ENCODE measurements around the gene RBM17. TPM values are rescaled to one million over a fixed set of nuclear protein-coding genes. Genes with fewer than 3 reads are reported as not detected.
A peak's percentile ranks its signal among the peaks of the same experiment; 100 is the strongest.

The RBM17 gene
- total RNA-seq, 1 experiment from 2014 or later = 124 TPM

DNA sequence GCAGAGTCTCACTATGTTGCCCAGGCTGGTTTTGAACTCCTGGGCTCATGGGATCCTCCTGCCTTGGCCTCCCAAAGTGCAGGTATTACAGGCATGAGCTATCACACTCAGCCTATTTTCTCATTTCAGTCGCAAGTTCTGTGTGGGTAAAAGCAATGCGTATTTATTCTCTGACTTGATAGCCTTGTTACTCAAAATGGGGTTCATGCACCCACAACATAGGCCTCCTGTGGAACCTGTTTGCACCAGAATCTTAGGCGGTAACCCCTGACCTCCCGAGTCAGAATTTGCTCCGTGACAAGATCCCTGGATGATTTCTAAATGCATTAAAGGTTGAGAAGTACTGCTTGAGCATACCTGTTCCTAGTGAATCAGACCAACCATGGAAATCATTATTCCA is 34.0 kb upstream of the RBM17 start:
- no peak overlapping the region for H2AFZ ChIP-seq (ENCODE audit: low read length)
- H3K4me3 Mint-ChIP-seq = no peak overlapping the region
- H3K4me2 ChIP-seq (ENCODE audit: insufficient read depth, insufficient read length, low read length) = no peak overlapping the region
- no peak overlapping the region for H2BK20ac ChIP-seq (ENCODE audit: low read depth, low read length, poor library complexity, severe bottlenecking)
- no peaks in the 10 kb centered on the region for H3K36me3 Mint-ChIP-seq (ENCODE audit: insufficient read depth in 1 of 3, low read depth in 3 of 3)
- no peak overlapping the region for H3K23ac ChIP-seq (ENCODE audit: insufficient read length, low read depth, low read length)
- no peak overlapping the region for H3K18ac ChIP-seq (ENCODE audit: insufficient read length, low read depth, low read length)
- no peak overlapping the region for H2BK120ac ChIP-seq (ENCODE audit: low read depth, low read length, poor library complexity, severe bottlenecking)
- H3K56ac ChIP-seq (ENCODE audit: insufficient read length, low read depth, low read length) = no peak overlapping the region
- H4K5ac ChIP-seq (ENCODE audit: insufficient read length, low read depth, low read length) = no peak overlapping the region
- H3K9ac ChIP-seq (ENCODE audit: extremely low read depth, insufficient read length, low read length) = no peak overlapping the region
- H3K14ac ChIP-seq (ENCODE audit: insufficient read depth, low read length) = no peak overlapping the region
- H2BK12ac ChIP-seq (ENCODE audit: insufficient read length, low read depth, low read length) = no peak overlapping the region
- H3K9me3 ChIP-seq (ENCODE audit: control insufficient read depth, low read depth, low read length) = no peaks in the 10 kb centered on the region
- TF ChIP-seq, protein P1, sequence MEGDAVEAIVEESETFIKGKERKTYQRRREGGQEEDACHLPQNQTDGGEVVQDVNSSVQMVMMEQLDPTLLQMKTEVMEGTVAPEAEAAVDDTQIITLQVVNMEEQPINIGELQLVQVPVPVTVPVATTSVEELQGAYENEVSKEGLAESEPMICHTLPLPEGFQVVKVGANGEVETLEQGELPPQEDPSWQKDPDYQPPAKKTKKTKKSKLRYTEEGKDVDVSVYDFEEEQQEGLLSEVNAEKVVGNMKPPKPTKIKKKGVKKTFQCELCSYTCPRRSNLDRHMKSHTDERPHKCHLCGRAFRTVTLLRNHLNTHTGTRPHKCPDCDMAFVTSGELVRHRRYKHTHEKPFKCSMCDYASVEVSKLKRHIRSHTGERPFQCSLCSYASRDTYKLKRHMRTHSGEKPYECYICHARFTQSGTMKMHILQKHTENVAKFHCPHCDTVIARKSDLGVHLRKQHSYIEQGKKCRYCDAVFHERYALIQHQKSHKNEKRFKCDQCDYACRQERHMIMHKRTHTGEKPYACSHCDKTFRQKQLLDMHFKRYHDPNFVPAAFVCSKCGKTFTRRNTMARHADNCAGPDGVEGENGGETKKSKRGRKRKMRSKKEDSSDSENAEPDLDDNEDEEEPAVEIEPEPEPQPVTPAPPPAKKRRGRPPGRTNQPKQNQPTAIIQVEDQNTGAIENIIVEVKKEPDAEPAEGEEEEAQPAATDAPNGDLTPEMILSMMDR (conservative IDR thresholded peaks at IDR 0.05) = no peak
- H3K27ac ChIP-seq (ENCODE audit: insufficient read length, low read depth, low read length) = no peak overlapping the region
- H4K8ac ChIP-seq (replicated peaks; ENCODE audit: insufficient read length, low read depth, low read length) = no peak overlapping the region
- no peak overlapping the region for H2AK5ac ChIP-seq (ENCODE audit: insufficient read length, low read length)
- H2BK15ac ChIP-seq (ENCODE audit: low read depth, low read length) = no peak overlapping the region
- H3K23me2 ChIP-seq (ENCODE audit: insufficient read length, low read depth, low read length, poor library complexity, severe bottlenecking) = no peaks in the 10 kb centered on the region
- peak; percentile 3 for DNase-seq
- no peak overlapping the region for H3K27ac Mint-ChIP-seq
- no peak overlapping the region for H3T11ph ChIP-seq (ENCODE audit: low read length)
- H4K20me1 ChIP-seq (ENCODE audit: control insufficient read depth, insufficient read depth, insufficient read length) = no peaks in the 10 kb centered on the region
- no peak overlapping the region for H4K91ac ChIP-seq (ENCODE audit: insufficient read length, low read depth, low read length)
- H3K9me3 Mint-ChIP-seq = no peaks in the 10 kb centered on the region
- H3K27me3 Mint-ChIP-seq (ENCODE audit: low read depth) = peaks cover 8% of the 10 kb centered on the region
- no CpG with 5 or more reads among the region's 5 CpGs for WGBS (ENCODE audit: extremely low coverage, insufficient read length, low lambda C conversion rate)
- no peaks in the 10 kb centered on the region for H3K27me3 ChIP-seq (ENCODE audit: insufficient read depth, low read length)
- no peaks in the 10 kb centered on the region for H3K79me2 ChIP-seq (ENCODE audit: insufficient read depth, low read length)
- no peaks in the 10 kb centered on the region for H3K79me1 ChIP-seq (ENCODE audit: insufficient read depth, low read depth, low read length, poor library complexity, severe bottlenecking)
- H3K4ac ChIP-seq (ENCODE audit: low read depth, low read length) = no peak overlapping the region
- no peak overlapping the region for H2BK5ac ChIP-seq (ENCODE audit: insufficient read length, low read length)
- peaks cover 8 to 10% of the 10 kb centered on the region in 2 experiments for H3K4me1 Mint-ChIP-seq
- no peaks in the 10 kb centered on the region for H3K4me1 ChIP-seq (ENCODE audit: insufficient read depth, low read length)
